ENCODE data around the gene SERTAD1. TPM values are rescaled to one million over a fixed set of nuclear protein-coding genes. Genes with fewer than 3 reads are reported as not detected.

Gene SERTAD1
- total RNA-seq, 2 experiments from 2014 or later = 26.4 to 26.5 TPM

- Histone ChIP-seq H3K27me3 (ENCODE audit: control insufficient read depth in 1 of 2, insufficient read depth in 2 of 2, low read length in 2 of 2) (no peaks in the 10 kb centered on the region), H3K4me3 (ENCODE audit: low read length) (no peak overlapping the region), H3K36me3 (ENCODE audit: insufficient read depth, low read length) (no peaks in the 10 kb centered on the region), H3K27ac (ENCODE audit: low read depth in 1 of 2, low read length in 2 of 2) (no peak overlapping the region), H3K4me1 (ENCODE audit: insufficient read depth, low read length) (peaks cover 10% of the 10 kb centered on the region), H3K9me3 (ENCODE audit: control insufficient read depth in 1 of 2, insufficient read depth in 1 of 2, low read length in 2 of 2) (no peaks in the 10 kb centered on the region)
- no peaks in the 10 kb centered on the region for H3K9me3 Mint-ChIP-seq
- no peaks in the 10 kb centered on the region for H3K27me3 Mint-ChIP-seq
- ATAC-seq (ENCODE audit: poor library complexity) = no peak
- intact Hi-C loops (cut with DNase I, micrococcal nuclease) = no loop called here
- no peak overlapping the region for H3K27ac Mint-ChIP-seq
- H3K36me3 Mint-ChIP-seq (ENCODE audit: low read depth) = no peaks in the 10 kb centered on the region
- H3K4me3 Mint-ChIP-seq = no peak overlapping the region
- POLR2A ChIA-PET = no interaction called here
- CTCF ChIA-PET = no interaction called here
- TF ChIP-seq CTCF (IDR thresholded peaks at IDR 0.05) = no peak
- H3K4me1 Mint-ChIP-seq (ENCODE audit: low read depth) = peaks cover 16% of the 10 kb centered on the region
- DNase-seq = no peak
These were observed 28.3 kb downstream of the SERTAD1 start for GRCh38 chr19:40397568-40397906.

GRCh38 chr19:40396886-40397567 lies 28.8 kb downstream of the SERTAD1 start:
- POLR2A ChIA-PET = interaction anchor here (1.5 kb wide), 1 partner anchor 49 kb away, joined by 3 read pairs; the partner anchor contains the start of gene C19orf47
- H3K27me3 Mint-ChIP-seq = no peaks in the 10 kb centered on the region
- no peak overlapping the region for H3K27ac Mint-ChIP-seq
- ATAC-seq (ENCODE audit: poor library complexity) (no peak), DNase-seq (peak in 1 of 14 experiments; percentile 20)
- H3K27me3 ChIP-seq (ENCODE audit: control insufficient read depth in 1 of 2, insufficient read depth in 2 of 2, low read length in 2 of 2) = no peaks in the 10 kb centered on the region
- H3K4me1 Mint-ChIP-seq (ENCODE audit: low read depth) = peaks cover 16% of the 10 kb centered on the region
- H3K9me3 ChIP-seq (ENCODE audit: control insufficient read depth in 1 of 2, insufficient read depth in 1 of 2, low read length in 2 of 2) = no peaks in the 10 kb centered on the region
- peaks cover 9% of the 10 kb centered on the region for H3K4me1 ChIP-seq (ENCODE audit: insufficient read depth, low read length)
- H3K4me3 Mint-ChIP-seq = no peak overlapping the region
- intact Hi-C loops (cut with DNase I, micrococcal nuclease) = no loop called here
- CTCF ChIA-PET = no interaction called here
- H3K36me3 Mint-ChIP-seq (ENCODE audit: low read depth) = no peaks in the 10 kb centered on the region
- no peak overlapping the region for H3K27ac ChIP-seq (ENCODE audit: low read depth in 1 of 2, low read length in 2 of 2)
- H3K36me3 ChIP-seq (ENCODE audit: insufficient read depth, low read length) = no peaks in the 10 kb centered on the region
- H3K4me3 ChIP-seq (ENCODE audit: low read length) = no peak overlapping the region
- no peak for TF ChIP-seq CTCF (IDR thresholded peaks at IDR 0.05)
- H3K9me3 Mint-ChIP-seq = no peaks in the 10 kb centered on the region

- POLR2A ChIA-PET = interaction anchor here (1.5 kb wide), 1 partner anchor 48 kb away, joined by 3 read pairs; the partner anchor contains the start of gene C19orf47
- no peak for ATAC-seq (ENCODE audit: poor library complexity)
- Histone ChIP-seq H3K4me1 (ENCODE audit: insufficient read depth, low read length) (peaks cover 9% of the 10 kb centered on the region), H3K27ac (ENCODE audit: low read depth in 1 of 2, low read length in 2 of 2) (no peak overlapping the region), H3K4me3 (ENCODE audit: low read length) (no peak overlapping the region), H3K9me3 (ENCODE audit: control insufficient read depth in 1 of 2, insufficient read depth in 1 of 2, low read length in 2 of 2) (no peaks in the 10 kb centered on the region), H3K27me3 (ENCODE audit: control insufficient read depth in 1 of 2, insufficient read depth in 2 of 2, low read length in 2 of 2) (no peaks in the 10 kb centered on the region), H3K36me3 (ENCODE audit: insufficient read depth, low read length) (no peaks in the 10 kb centered on the region)
- Mint-ChIP-seq H3K27ac (no peak overlapping the region), H3K27me3 (no peaks in the 10 kb centered on the region), H3K36me3 (ENCODE audit: low read depth) (no peaks in the 10 kb centered on the region), H3K4me3 (no peak overlapping the region), H3K9me3 (no peaks in the 10 kb centered on the region), H3K4me1 (ENCODE audit: low read depth) (peaks cover 16% of the 10 kb centered on the region)
- DNase-seq = no peak
- CTCF ChIA-PET = no interaction called here
- intact Hi-C loops (cut with DNase I, micrococcal nuclease) = no loop called here
- no peak for TF ChIP-seq CTCF (IDR thresholded peaks at IDR 0.05)
These were observed 29.8 kb downstream of the SERTAD1 start for GRCh38 chr19:40395956-40396355.

All from CD4-positive, alpha-beta T cell (primary cell).